Suppressor macrophage treated with lipopolysaccharide for 1 hour (primary cell): Measurements from ENCODE around the gene PSEN2.

Experiments used
- DNase-seq, 3 donors: peaks; one replicate each; pipeline ENCODE4 v3.0.0-alpha.2; 2020 to 2022

Gene PSEN2

GRCh38 chr1:226887006-226887405 is 16.6 kb downstream of the PSEN2 start:
- no peak for DNase-seq

DNA sequence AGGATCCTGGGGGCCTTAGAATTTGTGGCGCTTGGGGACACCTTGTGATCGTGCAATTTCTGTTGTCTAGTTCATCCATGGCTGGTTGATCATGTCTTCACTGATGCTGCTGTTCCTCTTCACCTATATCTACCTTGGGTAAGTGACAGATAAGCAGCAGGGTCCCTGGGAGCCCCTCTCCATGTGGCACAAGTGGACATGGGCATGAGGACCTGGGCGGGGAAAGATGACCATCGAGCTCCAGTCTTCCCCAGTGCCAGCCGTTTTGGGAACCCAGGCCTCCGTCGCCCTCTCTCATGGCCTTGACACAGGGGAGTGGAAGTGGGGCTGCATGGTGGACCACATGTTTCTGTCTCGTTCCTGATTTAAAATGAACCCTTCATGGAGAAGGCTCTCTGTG is 17.6 kb downstream of the PSEN2 start:
- DNase-seq: no peak

GRCh38 chr1:226888816-226889215 is 18.4 kb downstream of the PSEN2 start:
- no peak for DNase-seq

DNA sequence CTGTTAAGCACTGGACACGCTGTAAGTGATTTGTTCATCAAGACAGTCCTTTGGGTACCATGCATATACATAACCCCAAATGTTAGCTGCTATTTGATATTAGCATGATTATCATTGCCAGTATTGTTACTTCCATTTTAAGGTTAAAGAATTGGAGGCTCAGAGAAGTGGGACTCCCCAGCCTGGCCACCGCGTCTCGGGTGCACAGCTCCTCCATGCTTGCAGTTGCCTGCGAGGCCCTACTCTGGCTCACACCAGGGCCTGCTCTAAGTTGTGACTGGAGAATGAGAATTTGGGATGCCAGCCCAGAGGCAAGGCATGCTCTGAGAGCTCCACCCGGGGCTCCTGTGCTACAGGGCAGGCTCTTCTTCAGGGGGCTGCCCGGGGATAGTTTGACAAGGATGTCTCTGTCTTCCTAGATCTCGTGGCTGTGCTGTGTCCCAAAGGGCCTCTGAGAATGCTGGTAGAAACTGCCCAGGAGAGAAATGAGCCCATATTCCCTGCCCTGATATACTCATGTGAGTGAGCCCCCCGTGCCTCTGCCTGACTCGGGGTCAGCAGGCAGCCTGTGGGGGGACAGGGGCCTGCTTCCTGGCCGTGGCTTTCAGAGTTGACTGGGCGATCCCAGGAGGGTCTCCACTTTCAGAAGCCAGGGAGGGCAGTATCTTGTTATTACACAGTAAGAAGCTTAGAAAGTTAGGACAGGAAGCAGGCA is 19.4 kb downstream of the PSEN2 start:
- DNase-seq: no peak

DNA sequence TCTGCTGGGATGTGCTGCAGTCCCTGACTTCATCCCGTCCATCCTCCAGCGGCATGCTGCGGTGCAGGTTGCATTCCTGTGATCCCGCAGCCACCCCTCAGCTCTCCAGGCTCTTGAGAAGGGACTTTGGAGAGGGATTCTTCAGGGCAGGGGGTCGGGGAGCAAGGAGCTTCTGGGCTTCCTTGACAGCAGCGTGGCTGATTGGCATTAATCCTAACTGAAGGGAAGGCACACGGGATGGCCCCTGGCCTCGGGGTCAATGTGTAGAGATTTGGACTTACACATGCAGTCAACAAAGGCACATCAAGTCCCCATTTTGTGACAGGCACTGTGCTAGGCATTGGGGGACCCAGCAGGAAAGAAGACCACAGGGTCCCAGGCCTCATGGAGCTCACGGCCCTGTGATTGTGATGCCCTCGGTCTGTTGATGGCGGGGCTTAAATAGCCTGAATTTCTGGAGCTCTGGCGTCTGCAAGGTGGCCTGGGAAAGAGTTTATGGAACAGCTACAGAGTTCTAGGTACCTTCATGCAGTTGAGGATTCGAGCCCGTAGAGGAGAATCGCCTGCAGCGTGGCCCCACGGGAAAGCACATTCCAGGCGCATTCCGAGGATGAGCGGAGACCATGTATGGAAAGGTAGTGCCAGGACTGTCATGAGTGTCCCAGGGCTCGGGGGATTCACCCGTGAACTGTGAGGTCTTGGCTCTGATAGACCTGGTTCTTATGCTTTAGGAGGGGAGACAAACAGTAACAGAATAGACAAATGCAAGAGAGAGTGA is 20.1 kb downstream of the PSEN2 start:
- DNase-seq: no peak

DNA sequence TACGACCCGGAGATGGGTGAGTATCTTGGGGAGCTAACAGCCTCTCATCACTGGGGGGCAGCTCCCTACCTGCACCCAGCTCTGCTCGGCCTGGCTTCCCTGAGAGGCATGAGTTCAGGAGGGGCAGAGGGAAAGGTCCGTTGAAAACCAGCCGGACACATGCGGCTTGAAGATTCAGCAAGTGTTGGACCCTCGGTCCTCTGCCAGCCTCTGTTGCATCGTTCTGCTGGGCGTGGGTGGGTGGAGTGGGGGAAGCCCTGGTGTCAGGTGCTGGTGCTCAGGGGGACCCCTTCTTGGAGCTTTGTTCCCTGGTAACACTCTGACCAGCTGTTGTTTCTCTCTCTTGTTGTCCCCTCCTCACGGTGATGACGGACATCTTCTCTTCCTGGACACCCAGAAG is 20.9 kb downstream of the PSEN2 start:
- DNase-seq: no peak

DNA sequence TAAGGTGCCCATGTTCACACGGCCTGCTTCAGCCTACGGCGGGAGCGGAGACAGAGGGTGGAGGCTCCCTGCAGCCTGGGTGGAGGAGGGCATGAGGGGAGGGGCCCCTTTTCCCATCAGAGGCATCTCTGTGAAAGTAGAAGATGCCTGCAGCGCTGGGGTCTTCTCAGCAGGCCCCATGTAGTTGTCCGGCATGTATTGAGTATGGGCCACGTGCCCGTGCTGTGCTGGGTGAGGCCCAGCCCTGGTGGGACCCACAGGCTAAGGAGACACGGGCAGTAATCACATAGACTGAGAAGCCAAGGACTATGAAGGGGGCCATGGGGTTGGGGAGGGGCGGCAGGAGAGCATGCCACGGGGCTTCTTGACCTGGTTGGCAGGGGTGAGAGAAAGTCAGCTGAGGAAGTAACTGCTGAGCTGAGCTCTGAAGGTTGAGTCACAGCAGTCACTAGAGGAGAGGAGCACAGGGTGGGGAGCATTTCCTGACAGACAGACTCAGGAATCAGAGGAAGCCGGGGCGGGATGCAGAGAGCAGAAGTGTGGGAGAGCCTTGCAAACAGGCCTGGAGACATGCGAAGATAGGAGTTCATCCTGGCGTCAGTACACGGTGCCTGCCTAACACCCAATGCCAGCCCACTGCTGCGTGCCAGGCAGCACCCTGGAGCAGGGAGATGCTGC is 21.6 kb downstream of the PSEN2 start:
- DNase-seq: peak; percentile 60 to 70 (median 67)

GRCh38 chr1:226892524-226892875 is 22.1 kb downstream of the PSEN2 start:
- DNase-seq: no peak

GRCh38 chr1:226893936-226894335 is 23.5 kb downstream of the PSEN2 start:
- no peak for DNase-seq

GRCh38 chr1:226894826-226895225 is 24.4 kb downstream of the PSEN2 start:
- no peak for DNase-seq

GRCh38 chr1:226895644-226896043 is 25.2 kb downstream of the PSEN2 start:
- DNase-seq: no peak

DNA sequence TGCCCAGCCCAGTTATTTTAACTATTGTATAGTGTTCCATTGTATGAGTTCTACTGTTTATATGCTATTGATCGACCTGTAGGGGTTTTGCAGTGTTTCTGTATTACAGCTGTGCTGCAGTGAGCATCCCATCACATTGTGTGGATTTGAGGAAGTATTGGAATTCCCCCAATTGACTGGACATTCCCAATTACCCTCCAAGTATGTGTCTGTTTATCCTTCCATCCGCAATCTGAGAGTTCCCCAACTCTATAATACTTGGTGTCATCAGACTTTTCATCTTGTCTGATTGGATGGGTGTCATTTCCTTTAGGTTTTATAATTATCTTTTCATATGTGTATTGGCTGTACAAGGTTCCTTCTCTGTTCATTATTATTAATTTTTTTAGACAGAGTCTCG is 27.8 kb downstream of the PSEN2 start:
- DNase-seq: peak; percentile 74 to 89 (median 80)

- no peak for DNase-seq
Observed at GRCh38 chr1:226901421-226901820, 31.0 kb downstream of the PSEN2 start.

DNA sequence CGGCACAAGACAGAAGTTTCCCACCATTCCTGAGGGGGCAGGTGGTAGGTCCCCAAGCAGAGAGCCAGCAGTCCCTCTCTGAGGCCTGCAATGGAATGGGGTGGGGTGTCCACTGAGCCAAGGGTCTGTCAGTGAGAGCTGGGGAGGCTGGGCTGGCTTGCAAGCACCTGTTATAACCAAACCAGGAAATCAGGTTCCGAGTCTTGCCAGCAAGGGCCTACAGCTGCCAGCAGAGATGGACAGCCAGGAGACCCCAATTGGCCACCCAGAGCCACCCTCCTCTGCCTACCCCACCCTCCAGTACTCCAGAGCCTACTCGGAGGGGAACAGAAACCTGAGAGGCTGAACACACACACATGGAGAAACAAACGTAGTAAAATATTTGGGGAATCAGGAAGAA is 32.2 kb downstream of the PSEN2 start:
- DNase-seq: no peak

DNA sequence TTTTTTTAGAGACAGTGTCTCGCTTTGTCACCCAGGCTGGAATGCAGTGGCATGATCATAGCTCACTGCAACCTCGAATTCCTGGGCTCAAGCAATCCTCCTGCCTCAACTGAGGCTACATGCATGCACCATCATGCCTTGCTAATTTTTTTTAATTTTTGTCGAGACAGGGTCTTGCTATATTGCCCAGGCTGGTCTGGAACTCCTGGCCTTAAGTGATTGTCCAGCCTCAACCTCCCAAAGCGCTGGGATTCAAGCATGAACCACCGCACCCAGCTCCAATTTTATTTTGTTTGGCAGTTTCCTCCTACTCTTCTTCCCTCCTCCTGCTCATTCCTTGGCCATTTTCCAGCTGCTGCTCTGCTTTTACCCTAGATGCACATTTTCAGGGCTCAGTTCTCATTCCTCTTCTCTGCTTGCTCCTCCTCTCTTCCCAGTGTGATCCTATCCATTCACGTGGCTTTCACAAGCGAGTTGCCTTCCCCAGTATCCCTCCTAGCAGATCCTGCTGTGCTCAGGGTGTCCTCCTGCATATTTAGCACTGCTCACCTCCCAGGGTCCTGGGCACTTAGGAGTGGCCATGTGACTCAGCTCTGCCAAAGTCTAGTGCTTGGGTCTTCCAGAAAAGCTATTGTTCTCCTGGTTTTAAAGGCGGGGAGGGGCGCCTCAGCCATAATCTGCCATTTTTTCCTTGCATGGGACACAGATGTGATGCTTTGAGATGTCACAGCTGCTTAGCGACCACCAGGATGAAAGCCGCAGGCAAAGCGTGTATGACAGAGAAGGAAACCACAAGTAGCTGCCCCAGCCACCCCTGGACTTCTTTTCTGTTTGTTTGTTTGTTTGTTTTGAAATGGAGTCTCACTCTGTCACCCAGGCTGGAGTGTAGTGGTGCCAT is 33.7 kb downstream of the PSEN2 start:
- no peak for DNase-seq

DNA sequence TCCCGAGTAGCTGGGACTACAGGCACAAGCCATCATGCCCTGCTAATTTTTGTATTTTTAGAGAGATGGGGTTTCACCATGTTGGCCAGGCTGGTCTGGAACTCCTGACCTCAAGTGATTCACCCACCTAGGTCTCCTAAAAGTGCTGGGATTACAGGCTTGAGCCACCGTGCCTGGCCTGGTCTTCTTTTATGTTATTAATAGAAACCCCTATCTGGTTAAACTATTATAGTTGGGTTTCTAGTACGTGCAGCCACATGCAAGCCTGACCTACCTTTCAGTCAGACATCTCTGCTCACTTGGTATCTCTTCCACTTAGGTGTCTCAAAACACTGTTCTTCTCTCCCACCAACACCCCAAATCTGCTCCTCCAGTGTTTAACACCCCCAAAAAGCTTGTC is 34.4 kb downstream of the PSEN2 start:
- DNase-seq: no peak

GRCh38 chr1:226908419-226908818 is 38.0 kb downstream of the PSEN2 start:
- DNase-seq: no peak

- no peak for DNase-seq
Observed at GRCh38 chr1:226908913-226909312, 38.5 kb downstream of the PSEN2 start.

- DNase-seq: peak; percentile 10 to 26 (median 14)
Observed at GRCh38 chr1:226912587-226913176, 42.3 kb downstream of the PSEN2 start.

DNA sequence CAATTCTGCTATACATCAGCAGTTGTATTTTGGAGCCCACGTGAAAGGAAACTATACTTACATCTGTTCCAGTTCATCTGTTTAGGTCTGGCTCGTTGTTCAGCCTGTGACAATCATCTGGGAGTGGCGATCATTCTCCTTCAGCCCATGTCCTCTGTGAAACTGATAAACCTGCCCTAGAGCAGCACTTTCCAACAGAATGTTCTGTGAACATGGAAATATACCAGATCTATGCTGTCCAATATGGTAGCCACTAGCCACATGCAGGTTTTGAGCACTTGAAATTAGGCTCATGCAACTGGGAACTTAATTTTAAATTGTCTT is 45.2 kb downstream of the PSEN2 start:
- no peak for DNase-seq

- no peak for DNase-seq
Observed at GRCh38 chr1:226916497-226916896, 46.1 kb downstream of the PSEN2 start.

- DNase-seq: no peak
Observed at GRCh38 chr1:226919587-226919986, 49.2 kb downstream of the PSEN2 start.

DNA sequence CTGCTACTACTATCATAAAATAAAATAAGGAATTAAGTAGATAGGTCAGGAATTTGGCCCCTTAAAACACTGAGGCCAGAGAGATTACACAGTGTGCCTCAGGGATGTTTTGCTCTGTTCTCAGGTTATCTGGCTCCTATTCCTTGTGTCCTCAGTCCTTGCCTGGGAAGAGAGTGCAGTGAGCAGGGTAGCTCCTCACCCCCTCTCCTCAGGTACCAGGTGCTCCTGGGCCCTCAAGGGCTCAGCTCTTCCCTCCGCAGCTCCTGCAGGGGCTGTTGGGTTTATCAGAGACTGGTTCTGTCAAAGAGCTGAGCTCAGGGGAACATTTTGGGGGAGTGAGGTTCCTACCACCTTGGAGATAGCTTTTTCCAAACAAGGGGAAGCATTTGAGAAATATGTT is 49.6 kb downstream of the PSEN2 start:
- no peak for DNase-seq
